ENCODE results near the gene PIGB.

DNA sequence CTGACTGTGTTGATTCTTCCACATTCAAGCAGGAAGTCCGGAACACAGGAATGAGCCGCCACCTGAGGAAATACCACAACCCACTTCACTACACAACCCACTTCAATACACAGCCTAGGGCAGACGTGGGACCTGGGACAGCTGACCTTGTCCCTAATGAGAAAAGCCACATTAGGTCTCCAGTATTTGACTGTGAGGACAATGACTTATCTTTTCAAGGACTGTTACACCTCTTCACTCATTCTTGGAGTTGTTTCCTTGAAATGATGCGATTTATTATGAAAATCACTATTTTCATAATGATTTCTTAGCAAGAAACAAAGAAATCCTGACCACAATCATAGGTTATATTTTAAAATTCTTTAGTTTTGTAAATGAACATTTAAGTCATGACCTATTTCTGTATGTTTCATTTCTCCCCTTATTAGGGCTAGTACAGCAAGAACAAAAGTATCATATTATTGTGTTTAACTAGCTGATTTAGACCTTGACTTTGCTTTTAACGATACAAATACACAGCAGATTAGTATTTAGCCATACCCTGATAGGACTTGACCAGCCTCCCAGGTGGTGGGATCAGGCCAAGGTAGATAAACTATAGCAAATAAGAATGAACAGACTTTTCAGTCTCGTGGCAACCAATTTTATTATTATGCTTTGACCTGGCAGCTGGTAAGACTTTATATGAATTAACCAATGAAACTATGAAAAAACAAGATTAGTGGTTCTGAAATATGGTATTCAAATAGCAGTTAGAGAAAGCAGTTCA is 35.5 kb upstream of the PIGB start:
- TF ChIP-seq ZFP30 (CRISPR knock-in tag; IDR thresholded peaks at IDR 0.05) (no peak), ZFP3 (CRISPR knock-in tag; IDR thresholded peaks at IDR 0.05) (no peak), ZC3H10 (CRISPR knock-in tag; IDR thresholded peaks at IDR 0.05) (no peak), ZNF70 (CRISPR knock-in tag; IDR thresholded peaks at IDR 0.05) (no peak), RARB (CRISPR knock-in tag; IDR thresholded peaks at IDR 0.05) (no peak), TCF4 (CRISPR knock-in tag; IDR thresholded peaks at IDR 0.05; ENCODE audit: borderline replicate concordance) (no peak), ISL1 (CRISPR knock-in tag; IDR thresholded peaks at IDR 0.05) (no peak), OSR1 (CRISPR knock-in tag; IDR thresholded peaks at IDR 0.05) (no peak), ARNTL (CRISPR knock-in tag; IDR thresholded peaks at IDR 0.05; ENCODE audit: borderline replicate concordance, low read depth) (no peak), ZNF8 (CRISPR knock-in tag; IDR thresholded peaks at IDR 0.05) (no peak), PPARA (CRISPR knock-in tag; IDR thresholded peaks at IDR 0.05; ENCODE audit: borderline replicate concordance) (no peak)
- TF ChIP-seq, protein P1, sequence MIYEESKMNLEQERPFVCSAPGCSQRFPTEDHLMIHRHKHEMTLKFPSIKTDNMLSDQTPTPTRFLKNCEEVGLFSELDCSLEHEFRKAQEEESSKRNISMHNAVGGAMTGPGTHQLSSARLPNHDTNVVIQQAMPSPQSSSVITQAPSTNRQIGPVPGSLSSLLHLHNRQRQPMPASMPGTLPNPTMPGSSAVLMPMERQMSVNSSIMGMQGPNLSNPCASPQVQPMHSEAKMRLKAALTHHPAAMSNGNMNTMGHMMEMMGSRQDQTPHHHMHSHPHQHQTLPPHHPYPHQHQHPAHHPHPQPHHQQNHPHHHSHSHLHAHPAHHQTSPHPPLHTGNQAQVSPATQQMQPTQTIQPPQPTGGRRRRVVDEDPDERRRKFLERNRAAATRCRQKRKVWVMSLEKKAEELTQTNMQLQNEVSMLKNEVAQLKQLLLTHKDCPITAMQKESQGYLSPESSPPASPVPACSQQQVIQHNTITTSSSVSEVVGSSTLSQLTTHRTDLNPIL (CRISPR knock-in tag; IDR thresholded peaks at IDR 0.05; ENCODE audit: low read depth) = no peak
- TF ChIP-seq, protein P2, sequence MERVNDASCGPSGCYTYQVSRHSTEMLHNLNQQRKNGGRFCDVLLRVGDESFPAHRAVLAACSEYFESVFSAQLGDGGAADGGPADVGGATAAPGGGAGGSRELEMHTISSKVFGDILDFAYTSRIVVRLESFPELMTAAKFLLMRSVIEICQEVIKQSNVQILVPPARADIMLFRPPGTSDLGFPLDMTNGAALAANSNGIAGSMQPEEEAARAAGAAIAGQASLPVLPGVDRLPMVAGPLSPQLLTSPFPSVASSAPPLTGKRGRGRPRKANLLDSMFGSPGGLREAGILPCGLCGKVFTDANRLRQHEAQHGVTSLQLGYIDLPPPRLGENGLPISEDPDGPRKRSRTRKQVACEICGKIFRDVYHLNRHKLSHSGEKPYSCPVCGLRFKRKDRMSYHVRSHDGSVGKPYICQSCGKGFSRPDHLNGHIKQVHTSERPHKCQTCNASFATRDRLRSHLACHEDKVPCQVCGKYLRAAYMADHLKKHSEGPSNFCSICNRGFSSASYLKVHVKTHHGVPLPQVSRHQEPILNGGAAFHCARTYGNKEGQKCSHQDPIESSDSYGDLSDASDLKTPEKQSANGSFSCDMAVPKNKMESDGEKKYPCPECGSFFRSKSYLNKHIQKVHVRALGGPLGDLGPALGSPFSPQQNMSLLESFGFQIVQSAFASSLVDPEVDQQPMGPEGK (CRISPR knock-in tag; IDR thresholded peaks at IDR 0.05; ENCODE audit: borderline replicate concordance) = no peak
- TF ChIP-seq, protein P3, sequence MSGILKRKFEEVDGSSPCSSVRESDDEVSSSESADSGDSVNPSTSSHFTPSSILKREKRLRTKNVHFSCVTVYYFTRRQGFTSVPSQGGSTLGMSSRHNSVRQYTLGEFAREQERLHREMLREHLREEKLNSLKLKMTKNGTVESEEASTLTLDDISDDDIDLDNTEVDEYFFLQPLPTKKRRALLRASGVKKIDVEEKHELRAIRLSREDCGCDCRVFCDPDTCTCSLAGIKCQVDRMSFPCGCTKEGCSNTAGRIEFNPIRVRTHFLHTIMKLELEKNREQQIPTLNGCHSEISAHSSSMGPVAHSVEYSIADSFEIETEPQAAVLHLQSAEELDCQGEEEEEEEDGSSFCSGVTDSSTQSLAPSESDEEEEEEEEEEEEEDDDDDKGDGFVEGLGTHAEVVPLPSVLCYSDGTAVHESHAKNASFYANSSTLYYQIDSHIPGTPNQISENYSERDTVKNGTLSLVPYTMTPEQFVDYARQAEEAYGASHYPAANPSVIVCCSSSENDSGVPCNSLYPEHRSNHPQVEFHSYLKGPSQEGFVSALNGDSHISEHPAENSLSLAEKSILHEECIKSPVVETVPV (CRISPR knock-in tag; IDR thresholded peaks at IDR 0.05) = no peak

Measured in SK-N-SH treated with all-trans-retinoic acid at 6 μM for 48 hours (cell line).